Endothelial cell (in vitro differentiated cells): Measurements from ENCODE around the gene C1QL4. TPM values are rescaled to one million over a fixed set of nuclear protein-coding genes. Genes with fewer than 3 reads are reported as not detected.

Experiments used
- DNase-seq: peaks from one replicate; pipeline ENCODE4 v3.0.0; 2021; ENCODE audit warnings: low spot score
- H3K27ac Mint-ChIP-seq: one replicate; pipeline ENCODE4 v1.8.0; 2021; ENCODE audit warnings: mixed read lengths, inconsistent platforms; ENCODE audit not compliant: unreplicated experiment
- H3K27me3 Mint-ChIP-seq: one replicate; pipeline ENCODE4 v1.8.0; 2021; ENCODE audit warnings: mild to moderate bottlenecking, moderate library complexity, mixed read lengths, inconsistent platforms; ENCODE audit not compliant: unreplicated experiment
- H3K36me3 Mint-ChIP-seq: one replicate; pipeline ENCODE4 v1.8.0; 2021; ENCODE audit warnings: mild to moderate bottlenecking, low read depth, mixed read lengths, inconsistent platforms; ENCODE audit not compliant: unreplicated experiment
- H3K4me1 Mint-ChIP-seq: one replicate; pipeline ENCODE4 v1.8.0; 2021; ENCODE audit warnings: mild to moderate bottlenecking, mixed read lengths, inconsistent platforms; ENCODE audit not compliant: unreplicated experiment
- H3K4me3 Mint-ChIP-seq: one replicate; pipeline ENCODE4 v1.8.0; 2021; ENCODE audit warnings: mild to moderate bottlenecking, mixed read lengths, inconsistent platforms; ENCODE audit not compliant: unreplicated experiment
- H3K9me3 Mint-ChIP-seq: one replicate; pipeline ENCODE4 v1.8.0; 2021; ENCODE audit warnings: mixed read lengths, inconsistent platforms; ENCODE audit not compliant: unreplicated experiment
- CTCF ChIP-seq: fragments of 200-600 bp; sonication (generic); IDR thresholded peaks from one replicate; pipeline ENCODE4 v1.5.0; 2021; ENCODE audit warnings: antibody characterized with exemption; ENCODE audit not compliant: unreplicated experiment
- total RNA-seq: library from RNA; stranded (reverse); fragmentation: NEBNext Ultra II Directional; extraction: Animal tissue kit (Norgen Biotek cat#: 25700); gene quantifications from one replicate; pipeline ENCODE4 v1.2.1, GENCODE V29; 2021; ENCODE audit not compliant: unreplicated experiment

Gene C1QL4
- total RNA-seq, 1 donor from 2014 or later: not detected

- Mint-ChIP-seq H3K9me3 (no peaks in the 10 kb centered on the region), H3K36me3 (no peaks in the 10 kb centered on the region), H3K27ac (no peak overlapping the region), H3K4me1 (no peaks in the 10 kb centered on the region), H3K4me3 (no peak overlapping the region), H3K27me3 (peaks cover 11% of the 10 kb centered on the region)
- no peak for DNase-seq
- no peak for TF ChIP-seq CTCF
Observed at GRCh38 chr12:49301760-49302159, 35.2 kb downstream of the C1QL4 start.

- no peak overlapping the region for H3K27ac Mint-ChIP-seq
- H3K36me3 Mint-ChIP-seq: no peaks in the 10 kb centered on the region
- peaks cover 4% of the 10 kb centered on the region for H3K4me1 Mint-ChIP-seq
- peaks cover 26% of the 10 kb centered on the region for H3K27me3 Mint-ChIP-seq
- DNase-seq: no peak
- H3K9me3 Mint-ChIP-seq: no peaks in the 10 kb centered on the region
- TF ChIP-seq CTCF: no peak
- no peak overlapping the region for H3K4me3 Mint-ChIP-seq
Observed at GRCh38 chr12:49298160-49298559, 38.8 kb downstream of the C1QL4 start.

- H3K36me3 Mint-ChIP-seq: no peaks in the 10 kb centered on the region
- no peak overlapping the region for H3K27ac Mint-ChIP-seq
- no peak for DNase-seq
- no peak overlapping the region for H3K4me3 Mint-ChIP-seq
- H3K9me3 Mint-ChIP-seq: no peaks in the 10 kb centered on the region
- no peak for TF ChIP-seq CTCF
- H3K27me3 Mint-ChIP-seq: peaks cover 28% of the 10 kb centered on the region
- peaks cover 4% of the 10 kb centered on the region for H3K4me1 Mint-ChIP-seq
Observed at GRCh38 chr12:49297695-49298060, 39.3 kb downstream of the C1QL4 start.

GRCh38 chr12:49296836-49297694 is 39.9 kb downstream of the C1QL4 start:
- Mint-ChIP-seq H3K27ac (no peak overlapping the region), H3K36me3 (no peaks in the 10 kb centered on the region), H3K9me3 (no peaks in the 10 kb centered on the region), H3K27me3 (peaks cover 30% of the 10 kb centered on the region), H3K4me1 (peaks cover 4% of the 10 kb centered on the region), H3K4me3 (no peak overlapping the region)
- DNase-seq: no peak
- peak; percentile 17 for TF ChIP-seq CTCF
